Tibial nerve (tissue), 3 donors: ENCODE measurements around the gene CHST14.

Experiments
- CTCF ChIP-seq, 5 experiments: fragments of 200-600 bp in 3 of 5; fragments of 450-650 bp in 2 of 5; sonication (generic) in 3 of 5; IDR thresholded peaks; one replicate each; pipeline ENCODE4 v1.5.1; 2016 to 2019; ENCODE audit warnings: antibody characterized with exemption in 5 of 5, mild to moderate bottlenecking in 3 of 5, moderate library complexity in 2 of 5
- POLR2A ChIP-seq, 2 donors: fragments of 450-650 bp; IDR thresholded peaks; one replicate each; pipeline ENCODE4 v1.6.1; 2017; ENCODE audit warnings: antibody characterized with exemption in 2 of 2, mild to moderate bottlenecking in 2 of 2, moderate library complexity in 2 of 2

GRCh38 chr15:40437752-40438687 is 32.8 kb upstream of the CHST14 start:
- TF ChIP-seq CTCF (IDR thresholded peaks at IDR 0.05) (no peak), POLR2A (IDR thresholded peaks at IDR 0.05) (no peak)
